Hepatocyte (in vitro differentiated cells): ENCODE results near the gene GPR156. TPM values are rescaled to one million over a fixed set of nuclear protein-coding genes. Genes with fewer than 3 reads are reported as not detected.

Source experiments
- DNase-seq: peaks from one replicate; pipeline ENCODE4 v3.0.0-alpha.2; 2016; ENCODE audit warnings: low spot score
- H2AFZ ChIP-seq: fragments of 200-600 bp; sonication (generic); 2 replicates; pipeline ENCODE4 v1.6.0; 2016; ENCODE audit warnings: antibody characterized with exemption, mild to moderate bottlenecking
- H3K27ac ChIP-seq: fragments of 200-600 bp; sonication (generic); 2 replicates; pipeline ENCODE4 v1.5.1; 2016; ENCODE audit warnings: mild to moderate bottlenecking
- H3K27me3 ChIP-seq: fragments of 200-600 bp; sonication (generic); 2 replicates; pipeline ENCODE4 v1.6.1; 2016
- H3K36me3 ChIP-seq: fragments of 200-600 bp; sonication (generic); replicated peaks from 2 replicates; pipeline ENCODE4 v1.5.1; 2016; ENCODE audit warnings: low read depth; ENCODE audit not compliant: insufficient read depth
- H3K4me1 ChIP-seq: fragments of 200-600 bp; sonication (generic); 2 replicates; pipeline ENCODE4 v1.5.1; 2016; ENCODE audit warnings: mild to moderate bottlenecking, moderate library complexity; ENCODE audit not compliant: insufficient read depth
- H3K4me2 ChIP-seq: fragments of 200-600 bp; sonication (generic); 2 replicates; pipeline ENCODE4 v1.6.0; 2016
- H3K4me3 ChIP-seq: fragments of 200-600 bp; sonication (generic); 2 replicates; pipeline ENCODE4 v1.5.1; 2016; ENCODE audit warnings: mild to moderate bottlenecking
- H3K79me2 ChIP-seq: fragments of 200-600 bp; sonication (generic); 2 replicates; pipeline ENCODE4 v1.6.0; 2017; ENCODE audit warnings: mild to moderate bottlenecking
- H3K9me2 ChIP-seq: fragments of 200-600 bp; sonication (generic); replicated peaks from 2 replicates; pipeline ENCODE4 v1.6.0; 2017; ENCODE audit warnings: mild to moderate bottlenecking; ENCODE audit not compliant: insufficient read depth
- H3K9me3 ChIP-seq: fragments of 200-600 bp; sonication (generic); 2 replicates; pipeline ENCODE4 v1.5.1; 2016; ENCODE audit warnings: low read depth, mild to moderate bottlenecking
- H4K20me1 ChIP-seq: fragments of 200-600 bp; sonication (generic); 2 replicates; pipeline ENCODE4 v1.6.0; 2016; ENCODE audit warnings: mild to moderate bottlenecking; ENCODE audit not compliant: insufficient read depth, poor library complexity, severe bottlenecking
- EZH2 ChIP-seq: fragments of 200-600 bp; sonication (generic); IDR thresholded peaks from 2 replicates; pipeline ENCODE4 v1.6.1; 2016; ENCODE audit warnings: antibody characterized with exemption, mild to moderate bottlenecking, borderline replicate concordance
- EZH2phosphoT487 ChIP-seq: fragments of 200-600 bp; sonication (generic); IDR thresholded peaks from one replicate; pipeline ENCODE4 v1.6.1; 2018; ENCODE audit warnings: antibody characterized with exemption, mild to moderate bottlenecking, low read depth, moderate library complexity; ENCODE audit not compliant: unreplicated experiment, severe bottlenecking
- whole genome bisulfite sequencing: methylation state at CpG from one replicate; pipeline ENCODE4 v1.1.6; 2016; ENCODE audit warnings: low lambda C conversion rate; ENCODE audit errors: missing lambda C conversion rate; 5-methylcytosine and 5-hydroxymethylcytosine counted together
- polyA plus RNA-seq: library from polyadenylated mRNA; unstranded; fragments of >200 nt; fragmentation: Nextera tagmentation; extraction: Ambion mirVana; gene quantifications from 2 replicates; pipeline ENCODE4 v1.2.1, GENCODE V29; 2016
- total RNA-seq: library from RNA; depleted of rRNA; stranded (reverse); fragments of >200 nt; gene quantifications from 2 replicates; pipeline ENCODE4 v1.2.3, GENCODE V29; 2014
- TF ChIP-seq, protein P1 (sequence below): fragments of 200-600 bp; sonication (generic); IDR thresholded peaks from 2 replicates; pipeline ENCODE4 v1.5.1; 2016; ENCODE audit warnings: antibody characterized with exemption, mild to moderate bottlenecking; ENCODE audit not compliant: poor library complexity

Gene GPR156
- total and polyA plus RNA-seq, 2 experiments from 2014 or later = 0.27 to 0.80 TPM

DNA sequence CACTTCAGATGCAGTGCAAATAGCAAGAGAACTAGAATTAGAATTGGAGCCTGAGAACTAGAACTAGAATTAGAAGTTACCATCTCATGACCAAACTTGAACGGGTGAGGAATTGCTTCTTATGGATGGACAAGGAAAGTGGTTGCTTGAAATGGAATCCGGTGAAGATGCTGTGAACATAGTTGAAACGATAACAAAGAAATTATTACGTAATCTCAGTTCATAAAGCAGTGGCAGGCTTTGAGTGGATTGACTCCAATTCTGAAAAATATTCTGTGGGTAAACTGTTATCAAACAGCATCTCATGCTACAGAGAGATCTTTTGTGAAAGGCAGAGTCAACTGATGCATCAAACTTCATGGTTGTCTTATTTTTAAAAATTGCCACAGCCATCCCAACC lies 142.8 kb downstream of the GPR156 start:
- Histone ChIP-seq H3K4me1 (peaks cover 6% of the 10 kb centered on the region), H2AFZ (no peak overlapping the region), H3K79me2 (no peaks in the 10 kb centered on the region), H3K27ac (no peak overlapping the region), H4K20me1 (no peaks in the 10 kb centered on the region), H3K9me3 (no peaks in the 10 kb centered on the region), H3K4me2 (no peak overlapping the region), H3K27me3 (no peaks in the 10 kb centered on the region), H3K4me3 (no peak overlapping the region), H3K36me3 (no peaks in the 10 kb centered on the region), H3K9me2 (no peaks in the 10 kb centered on the region)
- DNase-seq = no peak
- 96% methylated on average over 4 of the region's 4 CpGs for WGBS
- TF ChIP-seq, protein P1, sequence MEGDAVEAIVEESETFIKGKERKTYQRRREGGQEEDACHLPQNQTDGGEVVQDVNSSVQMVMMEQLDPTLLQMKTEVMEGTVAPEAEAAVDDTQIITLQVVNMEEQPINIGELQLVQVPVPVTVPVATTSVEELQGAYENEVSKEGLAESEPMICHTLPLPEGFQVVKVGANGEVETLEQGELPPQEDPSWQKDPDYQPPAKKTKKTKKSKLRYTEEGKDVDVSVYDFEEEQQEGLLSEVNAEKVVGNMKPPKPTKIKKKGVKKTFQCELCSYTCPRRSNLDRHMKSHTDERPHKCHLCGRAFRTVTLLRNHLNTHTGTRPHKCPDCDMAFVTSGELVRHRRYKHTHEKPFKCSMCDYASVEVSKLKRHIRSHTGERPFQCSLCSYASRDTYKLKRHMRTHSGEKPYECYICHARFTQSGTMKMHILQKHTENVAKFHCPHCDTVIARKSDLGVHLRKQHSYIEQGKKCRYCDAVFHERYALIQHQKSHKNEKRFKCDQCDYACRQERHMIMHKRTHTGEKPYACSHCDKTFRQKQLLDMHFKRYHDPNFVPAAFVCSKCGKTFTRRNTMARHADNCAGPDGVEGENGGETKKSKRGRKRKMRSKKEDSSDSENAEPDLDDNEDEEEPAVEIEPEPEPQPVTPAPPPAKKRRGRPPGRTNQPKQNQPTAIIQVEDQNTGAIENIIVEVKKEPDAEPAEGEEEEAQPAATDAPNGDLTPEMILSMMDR = no peak
- no peak for TF ChIP-seq EZH2
- TF ChIP-seq EZH2phosphoT487 = no peak

DNA sequence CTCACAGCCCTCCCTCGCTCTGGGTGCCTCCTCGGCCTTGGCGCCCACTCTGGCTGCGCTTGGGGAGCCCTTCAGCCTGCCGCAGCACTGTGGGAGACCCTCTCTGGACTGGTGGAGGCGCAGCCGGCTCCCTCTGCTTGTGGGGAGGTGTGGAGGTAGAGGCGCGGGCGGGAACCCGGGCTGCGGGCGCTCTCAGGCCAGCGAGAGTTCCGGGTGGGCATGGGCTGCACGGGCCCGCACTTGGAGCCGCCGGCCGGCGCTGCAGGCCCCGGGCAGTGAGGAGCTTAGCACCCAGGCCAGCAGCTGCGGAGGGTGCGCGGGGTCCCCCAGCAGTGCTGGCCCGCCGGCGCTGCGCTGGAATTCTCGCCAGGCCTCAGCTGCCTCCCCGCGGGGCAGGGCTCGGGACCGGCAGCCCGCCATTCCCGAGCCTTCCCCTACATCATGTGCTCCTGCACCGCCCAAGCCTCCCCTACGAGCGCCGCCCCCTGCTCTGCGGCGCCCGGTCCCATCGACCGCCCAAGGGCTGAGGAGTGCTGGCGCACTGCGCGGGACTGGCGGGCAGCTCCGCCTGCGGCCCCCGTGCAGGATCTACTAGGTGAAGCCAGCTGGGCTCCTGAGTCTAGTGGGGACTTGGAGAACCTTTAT lies 144.8 kb downstream of the GPR156 start:
- Histone ChIP-seq H3K4me3 (no peak overlapping the region), H3K9me2 (no peaks in the 10 kb centered on the region), H4K20me1 (no peaks in the 10 kb centered on the region), H3K79me2 (no peaks in the 10 kb centered on the region), H3K27me3 (no peaks in the 10 kb centered on the region), H3K27ac (no peak overlapping the region), H3K4me2 (no peak overlapping the region), H3K4me1 (no peaks in the 10 kb centered on the region), H2AFZ (no peak overlapping the region), H3K36me3 (no peaks in the 10 kb centered on the region), H3K9me3 (no peaks in the 10 kb centered on the region)
- 99% methylated on average over 34 of the region's 52 CpGs for WGBS
- no peak for DNase-seq
- TF ChIP-seq, protein P1 = no peak
- TF ChIP-seq EZH2phosphoT487 = no peak
- TF ChIP-seq EZH2 = no peak

DNA sequence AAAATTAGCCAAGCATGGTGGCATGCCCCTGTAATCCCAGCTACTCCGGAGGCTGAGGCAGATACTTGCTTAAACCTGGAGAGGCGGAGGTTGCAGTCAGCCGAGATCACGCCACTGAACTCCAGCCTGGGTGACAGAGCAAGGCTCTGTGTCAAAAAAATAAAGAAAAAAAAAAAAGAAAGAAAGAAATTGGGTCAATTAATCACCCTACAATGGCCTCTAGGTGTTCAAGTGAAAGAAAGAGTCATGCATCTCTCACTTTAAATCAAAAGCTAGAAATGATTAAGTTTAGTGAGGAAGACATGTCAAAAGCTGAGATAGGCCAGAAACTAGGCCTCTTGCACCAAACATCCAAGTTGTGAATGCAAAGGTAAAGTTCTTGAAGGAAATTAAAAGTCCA lies 145.9 kb downstream of the GPR156 start:
- H3K4me2 ChIP-seq = no peak overlapping the region
- H3K79me2 ChIP-seq = no peaks in the 10 kb centered on the region
- H3K36me3 ChIP-seq = no peaks in the 10 kb centered on the region
- no peaks in the 10 kb centered on the region for H4K20me1 ChIP-seq
- no peak overlapping the region for H2AFZ ChIP-seq
- no peaks in the 10 kb centered on the region for H3K9me2 ChIP-seq
- 95% methylated on average over 4 of the region's 4 CpGs for WGBS
- no peaks in the 10 kb centered on the region for H3K9me3 ChIP-seq
- TF ChIP-seq EZH2 (no peak), EZH2phosphoT487 (no peak)
- TF ChIP-seq, protein P1 = no peak
- H3K27ac ChIP-seq = no peak overlapping the region
- H3K4me1 ChIP-seq = no peaks in the 10 kb centered on the region
- no peaks in the 10 kb centered on the region for H3K27me3 ChIP-seq
- DNase-seq = no peak
- H3K4me3 ChIP-seq = no peak overlapping the region
